Smooth muscle cell (in vitro differentiated cells): ENCODE results near the gene HMCES. TPM values are rescaled to one million over a fixed set of nuclear protein-coding genes. Genes with fewer than 3 reads are reported as not detected.

Experiments used
- DNase-seq: peaks from one replicate; lab custom pipeline; 2025; ENCODE audit not compliant: unreplicated experiment; lab: John Stamatoyannopoulos, UW
- H2AFZ ChIP-seq: fragments of 200-600 bp; sonication (generic); 2 replicates; pipeline ENCODE4 v1.6.0; 2016; ENCODE audit warnings: antibody characterized with exemption, low read depth, mild to moderate bottlenecking
- H3F3A ChIP-seq: fragments of 200-600 bp; sonication (generic); 2 replicates; pipeline ENCODE4 v1.6.0; 2017; ENCODE audit warnings: antibody characterized with exemption, low read depth
- H3K27ac ChIP-seq: fragments of 200-600 bp; sonication (generic); 2 replicates; pipeline ENCODE4 v1.5.1; 2016; ENCODE audit warnings: low read depth, mild to moderate bottlenecking
- H3K27me3 ChIP-seq: fragments of 200-600 bp; sonication (generic); 2 replicates; pipeline ENCODE4 v1.6.1; 2016; ENCODE audit warnings: low read depth, mild to moderate bottlenecking
- H3K36me3 ChIP-seq: fragments of 200-600 bp; sonication (generic); 2 replicates; pipeline ENCODE4 v1.5.1; 2016; ENCODE audit warnings: low read depth
- H3K4me1 ChIP-seq: fragments of 200-600 bp; sonication (generic); 2 replicates; pipeline ENCODE4 v1.5.1; 2016; ENCODE audit warnings: low read depth
- H3K4me2 ChIP-seq: fragments of 200-600 bp; sonication (generic); 2 replicates; pipeline ENCODE4 v1.6.0; 2016; ENCODE audit warnings: mild to moderate bottlenecking
- H3K4me3 ChIP-seq: fragments of 200-600 bp; sonication (generic); 2 replicates; pipeline ENCODE4 v1.5.1; 2016; ENCODE audit warnings: mild to moderate bottlenecking
- H3K79me2 ChIP-seq: fragments of 200-600 bp; sonication (generic); 2 replicates; pipeline ENCODE4 v1.6.0; 2016; ENCODE audit warnings: low read depth, mild to moderate bottlenecking
- H3K9ac ChIP-seq: fragments of 200-600 bp; sonication (generic); 2 replicates; pipeline ENCODE4 v1.6.0; 2016; ENCODE audit warnings: low read depth
- H3K9me3 ChIP-seq: fragments of 200-600 bp; sonication (generic); replicated peaks from 2 replicates; pipeline ENCODE4 v1.5.1; 2016; ENCODE audit warnings: low read depth
- H4K20me1 ChIP-seq: fragments of 200-600 bp; sonication (generic); 2 replicates; pipeline ENCODE4 v1.6.0; 2016; ENCODE audit warnings: low read depth
- WGBS: methylation state at CpG from one replicate; pipeline ENCODE4 v1.1.7; 2016; ENCODE audit warnings: low lambda C conversion rate; 5-methylcytosine and 5-hydroxymethylcytosine counted together
- polyA plus RNA-seq: library from polyadenylated mRNA; unstranded; fragments of >200 nt; fragmentation: Nextera tagmentation; extraction: Ambion mirVana; gene quantifications from 2 replicates; pipeline ENCODE4 v1.2.1, GENCODE V29; 2016
- total RNA-seq: library from RNA; depleted of rRNA; stranded (reverse); fragments of >200 nt; gene quantifications from 2 replicates; pipeline ENCODE4 v1.2.3, GENCODE V29; 2014
- TF ChIP-seq, protein P1 (sequence below): fragments of 200-600 bp; sonication (generic); IDR thresholded peaks from 2 replicates; pipeline ENCODE4 v1.5.1; 2017; ENCODE audit warnings: borderline replicate concordance, mild to moderate bottlenecking, antibody characterized with exemption; ENCODE audit not compliant: insufficient read depth, poor library complexity, severe bottlenecking

HMCES gene
- total and polyA plus RNA-seq, 2 experiments from 2014 or later = 15.2 to 25.0 TPM

DNA sequence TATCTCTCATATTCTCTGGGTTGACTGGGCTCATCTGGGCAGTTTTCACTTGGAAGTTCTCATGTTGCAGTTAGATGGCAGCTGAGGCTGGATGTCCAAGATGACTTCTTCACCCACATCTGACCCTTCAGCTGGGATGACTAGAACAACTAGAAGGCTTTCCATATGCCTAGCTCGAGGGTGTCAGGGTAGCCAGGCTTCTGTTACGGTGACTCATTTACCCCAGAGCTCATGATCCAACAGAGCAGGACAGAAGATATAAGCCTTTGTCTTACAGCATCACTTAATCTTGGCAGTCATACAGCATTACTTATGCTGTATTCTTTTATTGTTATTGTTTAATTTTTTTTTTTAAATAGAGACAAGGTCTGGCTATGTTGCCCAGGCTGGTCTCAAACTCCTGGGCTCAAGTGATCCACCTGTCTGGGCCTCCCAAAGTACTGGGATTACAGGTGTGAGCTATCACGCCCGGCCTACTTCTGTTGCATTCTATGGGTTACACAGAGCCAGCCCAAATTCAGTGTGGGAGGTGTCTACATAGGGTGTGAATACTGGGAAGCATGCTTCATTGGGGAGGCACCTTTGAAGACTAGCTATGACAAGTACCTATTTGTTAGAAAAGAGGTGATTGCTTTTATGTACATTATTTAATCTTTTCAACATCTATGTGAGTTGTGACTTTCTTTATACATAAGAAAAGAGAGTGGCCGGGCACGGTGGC lies 10.7 kb downstream of the HMCES start:
- 82% methylated on average over 6 of the region's 6 CpGs for WGBS
- Histone ChIP-seq H3F3A (no peaks in the 10 kb centered on the region), H3K27me3 (no peaks in the 10 kb centered on the region), H3K9ac (no peak overlapping the region), H3K27ac (no peak overlapping the region), H3K4me1 (no peaks in the 10 kb centered on the region), H3K36me3 (peaks cover 6% of the 10 kb centered on the region), H3K4me2 (no peak overlapping the region), H3K9me3 (no peaks in the 10 kb centered on the region), H3K79me2 (no peaks in the 10 kb centered on the region), H3K4me3 (no peak overlapping the region), H2AFZ (no peak overlapping the region), H4K20me1 (peaks cover 4% of the 10 kb centered on the region)
- no peak for DNase-seq
- TF ChIP-seq, protein P1, sequence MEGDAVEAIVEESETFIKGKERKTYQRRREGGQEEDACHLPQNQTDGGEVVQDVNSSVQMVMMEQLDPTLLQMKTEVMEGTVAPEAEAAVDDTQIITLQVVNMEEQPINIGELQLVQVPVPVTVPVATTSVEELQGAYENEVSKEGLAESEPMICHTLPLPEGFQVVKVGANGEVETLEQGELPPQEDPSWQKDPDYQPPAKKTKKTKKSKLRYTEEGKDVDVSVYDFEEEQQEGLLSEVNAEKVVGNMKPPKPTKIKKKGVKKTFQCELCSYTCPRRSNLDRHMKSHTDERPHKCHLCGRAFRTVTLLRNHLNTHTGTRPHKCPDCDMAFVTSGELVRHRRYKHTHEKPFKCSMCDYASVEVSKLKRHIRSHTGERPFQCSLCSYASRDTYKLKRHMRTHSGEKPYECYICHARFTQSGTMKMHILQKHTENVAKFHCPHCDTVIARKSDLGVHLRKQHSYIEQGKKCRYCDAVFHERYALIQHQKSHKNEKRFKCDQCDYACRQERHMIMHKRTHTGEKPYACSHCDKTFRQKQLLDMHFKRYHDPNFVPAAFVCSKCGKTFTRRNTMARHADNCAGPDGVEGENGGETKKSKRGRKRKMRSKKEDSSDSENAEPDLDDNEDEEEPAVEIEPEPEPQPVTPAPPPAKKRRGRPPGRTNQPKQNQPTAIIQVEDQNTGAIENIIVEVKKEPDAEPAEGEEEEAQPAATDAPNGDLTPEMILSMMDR = no peak

DNA sequence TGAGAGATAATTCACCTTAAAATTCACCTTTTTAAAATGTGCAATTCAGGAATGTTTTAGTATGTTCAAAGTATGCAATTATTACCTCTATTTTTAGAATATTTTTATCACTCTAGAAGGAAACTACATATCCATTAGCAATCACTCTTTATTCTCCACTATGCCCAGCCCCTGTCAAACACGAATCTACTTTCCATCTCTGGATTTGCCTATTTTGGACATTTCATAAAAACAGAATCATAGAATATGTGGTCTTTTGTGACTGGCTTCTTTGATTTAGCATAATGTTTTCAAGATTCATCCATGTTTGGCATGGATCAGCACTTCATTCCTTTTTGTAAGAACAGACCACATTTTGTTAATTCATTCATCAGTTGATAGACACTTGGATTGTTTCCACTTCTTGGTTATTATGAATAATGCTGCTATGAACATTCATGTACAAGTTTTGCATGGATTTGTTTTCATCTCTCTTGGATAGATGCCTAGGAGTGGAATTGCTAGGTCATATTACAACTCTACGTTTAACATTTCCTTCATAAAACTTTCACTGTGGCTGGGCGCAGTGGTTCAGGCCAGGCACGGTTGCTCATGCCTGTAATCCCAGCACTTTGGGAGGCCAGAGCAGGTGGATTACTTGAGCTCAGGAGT lies 12.7 kb downstream of the HMCES start:
- H3K4me1 ChIP-seq = no peaks in the 10 kb centered on the region
- H3K36me3 ChIP-seq = peaks cover 6% of the 10 kb centered on the region
- H4K20me1 ChIP-seq = peaks cover 4% of the 10 kb centered on the region
- DNase-seq = no peak
- H3K27me3 ChIP-seq = no peaks in the 10 kb centered on the region
- no peak overlapping the region for H3K4me2 ChIP-seq
- no peak overlapping the region for H3K4me3 ChIP-seq
- WGBS = 94% methylated on average over 4 of the region's 4 CpGs
- TF ChIP-seq, protein P1 = no peak
- H3K9ac ChIP-seq = no peak overlapping the region
- H2AFZ ChIP-seq = no peak overlapping the region
- H3K79me2 ChIP-seq = no peaks in the 10 kb centered on the region
- no peak overlapping the region for H3K27ac ChIP-seq
- H3F3A ChIP-seq = no peaks in the 10 kb centered on the region
- no peaks in the 10 kb centered on the region for H3K9me3 ChIP-seq

DNA sequence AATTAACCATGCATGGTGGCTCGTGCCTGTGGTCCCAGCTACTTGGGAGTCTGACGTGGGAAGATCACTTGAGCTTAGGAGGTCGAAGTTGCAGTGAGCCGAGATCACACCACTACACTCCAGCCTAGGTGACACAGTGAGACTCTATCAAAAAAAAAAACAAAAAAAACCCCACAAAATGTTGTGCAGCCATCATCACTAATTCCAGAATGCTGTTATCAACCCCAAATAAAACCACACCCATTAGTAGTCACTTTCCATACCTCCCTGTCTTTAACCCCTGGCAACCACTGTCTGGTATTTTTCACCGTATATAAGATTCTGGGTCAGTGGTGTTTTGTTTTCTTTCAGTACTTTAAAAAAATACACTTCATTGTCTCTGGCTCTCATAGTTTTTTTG lies 16.6 kb downstream of the HMCES start:
- H3K4me1 ChIP-seq = no peaks in the 10 kb centered on the region
- H3K4me2 ChIP-seq = no peak overlapping the region
- H4K20me1 ChIP-seq = no peaks in the 10 kb centered on the region
- DNase-seq = no peak
- no peak overlapping the region for H3K27ac ChIP-seq
- no peaks in the 10 kb centered on the region for H3K79me2 ChIP-seq
- 94% methylated on average over 5 of the region's 5 CpGs for WGBS
- TF ChIP-seq, protein P1 = no peak
- no peak overlapping the region for H3K4me3 ChIP-seq
- no peak overlapping the region for H2AFZ ChIP-seq
- H3F3A ChIP-seq = no peaks in the 10 kb centered on the region
- H3K9me3 ChIP-seq = no peaks in the 10 kb centered on the region
- no peak overlapping the region for H3K9ac ChIP-seq
- no peaks in the 10 kb centered on the region for H3K27me3 ChIP-seq
- H3K36me3 ChIP-seq = peaks cover 6% of the 10 kb centered on the region
